ENCODE measurements around the gene PCDHGC3. TPM values are rescaled to one million over a fixed set of nuclear protein-coding genes. Genes with fewer than 3 reads are reported as not detected.

PCDHGC3 gene
- total RNA-seq, 1 experiment from 2014 or later, result 112 TPM

DNA sequence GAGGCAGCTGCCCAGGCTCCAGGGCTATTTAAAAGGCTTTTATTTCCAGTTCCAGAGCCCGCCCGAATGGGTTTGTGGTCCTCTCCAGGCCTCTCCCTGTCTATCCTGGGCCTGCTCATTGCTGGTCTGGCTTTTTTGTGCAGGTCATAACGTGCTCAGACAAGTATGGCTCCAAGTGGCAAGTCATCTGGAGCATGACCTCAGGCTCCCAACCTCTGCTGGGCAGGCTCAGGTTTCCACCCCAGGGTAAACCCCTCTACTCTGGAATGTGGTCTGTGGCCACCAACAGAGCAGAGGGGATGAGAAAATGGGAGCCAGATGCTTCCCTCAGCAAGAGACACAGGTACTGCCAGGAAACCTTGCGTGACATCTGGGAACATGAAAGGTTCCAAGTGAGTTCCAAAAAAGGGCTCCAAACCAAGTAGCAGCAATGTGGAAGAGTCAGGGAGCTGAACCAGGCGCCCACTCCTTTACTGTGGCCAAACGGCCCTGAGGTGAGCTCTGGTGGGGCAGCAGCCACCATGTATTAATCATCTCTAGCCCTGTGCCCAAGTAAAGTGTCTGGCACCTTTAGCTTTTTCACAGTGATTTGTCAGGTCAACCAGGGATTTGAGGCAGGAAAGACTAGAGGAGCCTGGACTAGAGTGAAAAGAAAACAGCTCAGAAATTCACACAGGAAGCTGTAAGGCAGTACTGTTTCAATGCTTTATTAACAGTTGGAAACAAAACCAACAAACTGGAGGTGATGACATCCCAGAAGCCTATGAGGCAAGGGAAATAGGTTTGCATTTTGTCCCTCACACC lies 38.8 kb downstream of the PCDHGC3 start:
- peak overlapping the region; percentile 92 for H3K27ac ChIP-seq (ENCODE audit: low read depth, low read length, poor library complexity, severe bottlenecking)
- H3K4me3 ChIP-seq (ENCODE audit: low read depth, low read length, poor library complexity, severe bottlenecking), result peak overlapping the region; percentile 57
- BruUV-seq (replicated peaks), result no TSS peak
- ChIA-PET POLR2A (ENCODE audit: low non-redundant PET) (no interaction called here), CTCF (interaction anchor here (0.5 to 2.2 kb wide), 3 partner anchors 10 to 291 kb away, joined by 4 to 11 read pairs (median 6); partner anchors contain the start of gene PCDHB14)
- peaks cover 54% of the 10 kb centered on the region for H3K4me1 ChIP-seq (ENCODE audit: insufficient read depth, low read length, poor library complexity, severe bottlenecking)
- no peaks in the 10 kb centered on the region for H3K9me3 ChIP-seq (ENCODE audit: low read depth, low read length, poor library complexity, severe bottlenecking)
- intact Hi-C loops (cut with micrococcal nuclease; ENCODE audit: unreplicated experiment), result loop anchor here (5.0 kb wide), 1 partner anchor 37 kb away; the partner anchor contains the start of gene PCDHGC3
- H3K27me3 ChIP-seq (replicated peaks; ENCODE audit: insufficient read depth, low read depth, low read length, poor library complexity), result no peaks in the 10 kb centered on the region
- no peak for DNase-seq (ENCODE audit: low spot score)
- TF ChIP-seq CTCF (conservative IDR thresholded peaks at IDR 0.05; ENCODE audit: low read depth, low read length) (no peak), EZH2 (IDR thresholded peaks at IDR 0.05; ENCODE audit: borderline replicate concordance, low read depth, low read length, poor library complexity, severe bottlenecking) (no peak)
- H3K36me3 ChIP-seq (ENCODE audit: insufficient read depth, low read length, poor library complexity, severe bottlenecking), result peaks cover 32% of the 10 kb centered on the region

DNA sequence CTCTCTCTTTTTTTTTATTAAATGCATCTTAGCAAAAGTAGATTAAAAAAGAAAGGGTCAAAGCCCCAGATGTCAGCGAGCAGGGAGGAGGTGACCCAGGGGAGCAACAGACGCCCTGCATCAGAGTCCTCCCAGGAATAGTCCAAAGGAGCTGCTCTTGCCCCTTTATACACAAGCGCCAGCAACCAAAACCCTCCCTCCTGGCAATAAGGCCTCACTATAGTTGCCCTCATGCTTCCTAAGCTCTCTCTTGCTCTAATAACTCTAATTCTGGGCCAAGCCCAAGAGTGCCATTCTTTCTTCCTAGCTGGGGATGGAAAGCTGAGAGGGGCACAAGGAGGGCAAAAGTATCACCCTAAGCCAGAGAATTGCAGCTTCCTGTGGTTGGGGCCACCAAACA lies 39.4 kb downstream of the PCDHGC3 start:
- H3K9me3 ChIP-seq (ENCODE audit: low read depth, low read length, poor library complexity, severe bottlenecking), result no peaks in the 10 kb centered on the region
- POLR2A ChIA-PET (ENCODE audit: low non-redundant PET), result interaction anchor here (0.5 kb wide), 1 partner anchor 79 kb away, joined by 4 read pairs; no protein-coding TSS in a partner anchor
- TSS peak; percentile 59 for BruUV-seq (replicated peaks)
- H3K27ac ChIP-seq (ENCODE audit: low read depth, low read length, poor library complexity, severe bottlenecking), result peak overlapping the region; percentile 92
- H3K27me3 ChIP-seq (replicated peaks; ENCODE audit: insufficient read depth, low read depth, low read length, poor library complexity), result no peaks in the 10 kb centered on the region
- no peak for DNase-seq (ENCODE audit: low spot score)
- peaks cover 32% of the 10 kb centered on the region for H3K36me3 ChIP-seq (ENCODE audit: insufficient read depth, low read length, poor library complexity, severe bottlenecking)
- intact Hi-C loops (cut with micrococcal nuclease; ENCODE audit: unreplicated experiment), result no loop called here
- CTCF ChIA-PET, result interaction anchor here (0.5 kb wide), 1 partner anchor 45 kb away, joined by 6 read pairs; no protein-coding TSS in a partner anchor
- peaks cover 53% of the 10 kb centered on the region for H3K4me1 ChIP-seq (ENCODE audit: insufficient read depth, low read length, poor library complexity, severe bottlenecking)
- TF ChIP-seq CTCF (conservative IDR thresholded peaks at IDR 0.05; ENCODE audit: low read depth, low read length), result no peak
- H3K4me3 ChIP-seq (ENCODE audit: low read depth, low read length, poor library complexity, severe bottlenecking), result no peak overlapping the region

- H3K27me3 ChIP-seq (replicated peaks; ENCODE audit: insufficient read depth, low read depth, low read length, poor library complexity), result no peaks in the 10 kb centered on the region
- ChIA-PET CTCF (no interaction called here), POLR2A (ENCODE audit: low non-redundant PET) (no interaction called here)
- peaks cover 32% of the 10 kb centered on the region for H3K36me3 ChIP-seq (ENCODE audit: insufficient read depth, low read length, poor library complexity, severe bottlenecking)
- no peaks in the 10 kb centered on the region for H3K9me3 ChIP-seq (ENCODE audit: low read depth, low read length, poor library complexity, severe bottlenecking)
- DNase-seq (ENCODE audit: low spot score), result no peak
- intact Hi-C loops (cut with micrococcal nuclease; ENCODE audit: unreplicated experiment), result no loop called here
- peaks cover 57% of the 10 kb centered on the region for H3K4me1 ChIP-seq (ENCODE audit: insufficient read depth, low read length, poor library complexity, severe bottlenecking)
- BruUV-seq (replicated peaks), result no TSS peak
- H3K4me3 ChIP-seq (ENCODE audit: low read depth, low read length, poor library complexity, severe bottlenecking), result no peak overlapping the region
- peak overlapping the region; percentile 92 for H3K27ac ChIP-seq (ENCODE audit: low read depth, low read length, poor library complexity, severe bottlenecking)
- TF ChIP-seq CTCF (conservative IDR thresholded peaks at IDR 0.05; ENCODE audit: low read depth, low read length), result no peak
- TF ChIP-seq EZH2 (IDR thresholded peaks at IDR 0.05; ENCODE audit: borderline replicate concordance, low read depth, low read length, poor library complexity, severe bottlenecking), result no peak
These were observed 40.3 kb downstream of the PCDHGC3 start for GRCh38 chr5:141515946-141516671.

All from A673 (cell line).